ENCODE data around the gene RELL1.

RELL1 gene

GRCh38 chr4:37732526-37733186, 46.5 kb upstream of the RELL1 start:
- Histone ChIP-seq H3K36me3 (ENCODE audit: control insufficient read depth in 1 of 2, insufficient read depth in 2 of 2, low read length in 2 of 2) (no peaks in the 10 kb centered on the region), H2BK12ac (ENCODE audit: low read length) (no peak overlapping the region), H3K9me3 (ENCODE audit: insufficient read depth, low read depth, low read length) (no peaks in the 10 kb centered on the region), H3K18ac (ENCODE audit: low read length) (no peak overlapping the region), H4K8ac (ENCODE audit: low read depth, low read length) (no peak overlapping the region), H2AFZ (ENCODE audit: insufficient read depth, low read length, poor library complexity) (no peak overlapping the region), H4K91ac (ENCODE audit: low read depth, low read length) (no peak overlapping the region), H3K9ac (ENCODE audit: low read length) (no peak overlapping the region), H4K12ac (ENCODE audit: low read depth, low read length) (no peak overlapping the region), H2AK5ac (ENCODE audit: low read length) (no peak overlapping the region), H3K79me2 (ENCODE audit: control insufficient read depth, insufficient read depth, low read length, poor library complexity) (no peaks in the 10 kb centered on the region), H3K4me1 (ENCODE audit: control insufficient read depth in 1 of 2, insufficient read depth in 2 of 2, low read length in 2 of 2) (peaks cover 3 to 10% of the 10 kb centered on the region in 2 experiments), H3K4ac (ENCODE audit: low read depth, low read length) (no peak overlapping the region), H3K4me2 (ENCODE audit: low read length) (no peak overlapping the region), H2BK120ac (ENCODE audit: insufficient read depth, low read length, poor library complexity) (no peak overlapping the region), H3K79me1 (ENCODE audit: low read length) (peaks cover 5% of the 10 kb centered on the region), H3K27ac (ENCODE audit: low read depth, low read length) (no peak overlapping the region), H3K23ac (ENCODE audit: low read length) (no peak overlapping the region), H3K27me3 (ENCODE audit: insufficient read depth, low read length) (no peaks in the 10 kb centered on the region), H3K14ac (ENCODE audit: low read length) (no peak overlapping the region), H2BK5ac (ENCODE audit: low read depth, low read length, poor library complexity) (no peak overlapping the region), H3K4me3 (ENCODE audit: low read depth, low read length) (no peak overlapping the region)
- DNase-seq, result no peak
- WGBS (ENCODE audit: extremely low coverage, insufficient coverage, insufficient read length), result no CpG with 5 or more reads among the region's 5 CpGs

GRCh38 chr4:37729649-37730004, 43.5 kb upstream of the RELL1 start:
- Histone ChIP-seq H2BK5ac (ENCODE audit: low read depth, low read length, poor library complexity) (peak overlapping the region; percentile 26), H3K79me2 (ENCODE audit: control insufficient read depth, insufficient read depth, low read length, poor library complexity) (no peaks in the 10 kb centered on the region), H3K9me3 (ENCODE audit: insufficient read depth, low read depth, low read length) (no peaks in the 10 kb centered on the region), H3K36me3 (ENCODE audit: control insufficient read depth in 1 of 2, insufficient read depth in 2 of 2, low read length in 2 of 2) (no peaks in the 10 kb centered on the region), H3K4me3 (ENCODE audit: low read depth, low read length) (no peak overlapping the region), H2BK120ac (ENCODE audit: insufficient read depth, low read length, poor library complexity) (no peak overlapping the region), H3K14ac (ENCODE audit: low read length) (no peak overlapping the region), H3K18ac (ENCODE audit: low read length) (no peak overlapping the region), H3K4me2 (ENCODE audit: low read length) (peak overlapping the region; percentile 47), H4K12ac (ENCODE audit: low read depth, low read length) (no peak overlapping the region), H2AK5ac (ENCODE audit: low read length) (no peak overlapping the region), H4K91ac (ENCODE audit: low read depth, low read length) (no peak overlapping the region), H3K4ac (ENCODE audit: low read depth, low read length) (no peak overlapping the region), H3K27ac (ENCODE audit: low read depth, low read length) (peak overlapping the region; percentile 80), H2AFZ (ENCODE audit: insufficient read depth, low read length, poor library complexity) (no peak overlapping the region), H4K8ac (ENCODE audit: low read depth, low read length) (no peak overlapping the region), H3K27me3 (ENCODE audit: insufficient read depth, low read length) (no peaks in the 10 kb centered on the region), H3K9ac (ENCODE audit: low read length) (no peak overlapping the region), H3K4me1 (ENCODE audit: control insufficient read depth in 1 of 2, insufficient read depth in 2 of 2, low read length in 2 of 2) (peaks cover 3 to 10% of the 10 kb centered on the region in 2 experiments), H3K79me1 (ENCODE audit: low read length) (peaks cover 6% of the 10 kb centered on the region), H2BK12ac (ENCODE audit: low read length) (no peak overlapping the region), H3K23ac (ENCODE audit: low read length) (no peak overlapping the region)
- no CpG with 5 or more reads among the region's 2 CpGs for WGBS (ENCODE audit: extremely low coverage, insufficient coverage, insufficient read length)
- no peak for DNase-seq

GRCh38 chr4:37728064-37728463, 41.9 kb upstream of the RELL1 start:
- H3K4me2 ChIP-seq (ENCODE audit: low read length), result no peak overlapping the region
- no peak overlapping the region for H3K27ac ChIP-seq (ENCODE audit: low read depth, low read length)
- no peak overlapping the region for H2AK5ac ChIP-seq (ENCODE audit: low read length)
- peaks cover 3 to 10% of the 10 kb centered on the region in 2 experiments for H3K4me1 ChIP-seq (ENCODE audit: control insufficient read depth in 1 of 2, insufficient read depth in 2 of 2, low read length in 2 of 2)
- H3K27me3 ChIP-seq (ENCODE audit: insufficient read depth, low read length), result no peaks in the 10 kb centered on the region
- no peak overlapping the region for H4K8ac ChIP-seq (ENCODE audit: low read depth, low read length)
- H3K14ac ChIP-seq (ENCODE audit: low read length), result no peak overlapping the region
- no peaks in the 10 kb centered on the region for H3K9me3 ChIP-seq (ENCODE audit: insufficient read depth, low read depth, low read length)
- H2BK5ac ChIP-seq (ENCODE audit: low read depth, low read length, poor library complexity), result no peak overlapping the region
- H2AFZ ChIP-seq (ENCODE audit: insufficient read depth, low read length, poor library complexity), result no peak overlapping the region
- no peak overlapping the region for H3K4me3 ChIP-seq (ENCODE audit: low read depth, low read length)
- H3K18ac ChIP-seq (ENCODE audit: low read length), result no peak overlapping the region
- peaks cover 6% of the 10 kb centered on the region for H3K79me1 ChIP-seq (ENCODE audit: low read length)
- no peaks in the 10 kb centered on the region for H3K79me2 ChIP-seq (ENCODE audit: control insufficient read depth, insufficient read depth, low read length, poor library complexity)
- DNase-seq, result peak; percentile 73 to 96
- H3K36me3 ChIP-seq (ENCODE audit: control insufficient read depth in 1 of 2, insufficient read depth in 2 of 2, low read length in 2 of 2), result no peaks in the 10 kb centered on the region
- H2BK120ac ChIP-seq (ENCODE audit: insufficient read depth, low read length, poor library complexity), result no peak overlapping the region
- H3K4ac ChIP-seq (ENCODE audit: low read depth, low read length), result no peak overlapping the region
- no peak overlapping the region for H4K91ac ChIP-seq (ENCODE audit: low read depth, low read length)
- no peak overlapping the region for H4K12ac ChIP-seq (ENCODE audit: low read depth, low read length)
- H3K9ac ChIP-seq (ENCODE audit: low read length), result no peak overlapping the region
- no peak overlapping the region for H3K23ac ChIP-seq (ENCODE audit: low read length)
- no peak overlapping the region for H2BK12ac ChIP-seq (ENCODE audit: low read length)

- Histone ChIP-seq H3K79me1 (ENCODE audit: low read length) (peaks cover 6% of the 10 kb centered on the region), H4K91ac (ENCODE audit: low read depth, low read length) (no peak overlapping the region), H2BK12ac (ENCODE audit: low read length) (no peak overlapping the region), H2AFZ (ENCODE audit: insufficient read depth, low read length, poor library complexity) (no peak overlapping the region), H3K27me3 (ENCODE audit: insufficient read depth, low read length) (no peaks in the 10 kb centered on the region), H3K9me3 (ENCODE audit: insufficient read depth, low read depth, low read length) (no peaks in the 10 kb centered on the region), H2AK5ac (ENCODE audit: low read length) (no peak overlapping the region), H2BK5ac (ENCODE audit: low read depth, low read length, poor library complexity) (no peak overlapping the region), H3K4me1 (ENCODE audit: control insufficient read depth in 1 of 2, insufficient read depth in 2 of 2, low read length in 2 of 2) (peaks cover 3 to 10% of the 10 kb centered on the region in 2 experiments), H2BK120ac (ENCODE audit: insufficient read depth, low read length, poor library complexity) (no peak overlapping the region), H3K36me3 (ENCODE audit: control insufficient read depth in 1 of 2, insufficient read depth in 2 of 2, low read length in 2 of 2) (no peaks in the 10 kb centered on the region), H3K4me3 (ENCODE audit: low read depth, low read length) (no peak overlapping the region), H3K4me2 (ENCODE audit: low read length) (no peak overlapping the region), H3K14ac (ENCODE audit: low read length) (no peak overlapping the region), H3K18ac (ENCODE audit: low read length) (no peak overlapping the region), H4K8ac (ENCODE audit: low read depth, low read length) (no peak overlapping the region), H3K27ac (ENCODE audit: low read depth, low read length) (no peak overlapping the region), H3K79me2 (ENCODE audit: control insufficient read depth, insufficient read depth, low read length, poor library complexity) (no peaks in the 10 kb centered on the region), H3K4ac (ENCODE audit: low read depth, low read length) (no peak overlapping the region), H3K23ac (ENCODE audit: low read length) (no peak overlapping the region), H3K9ac (ENCODE audit: low read length) (no peak overlapping the region), H4K12ac (ENCODE audit: low read depth, low read length) (no peak overlapping the region)
- WGBS (ENCODE audit: extremely low coverage, insufficient coverage, insufficient read length), result no CpG with 5 or more reads among the region's 1 CpG
- DNase-seq, result peak; percentile 50 to 81
Measured at GRCh38 chr4:37727635-37728034, 41.5 kb upstream of the RELL1 start.

Data from trophoblast cell (in vitro differentiated cells and primary cell).